ENCODE measurements around the gene FAM83B. TPM values are rescaled to one million over a fixed set of nuclear protein-coding genes. Genes with fewer than 3 reads are reported as not detected.

FAM83B gene
- total RNA-seq, 4 donors from 2014 or later = 4.1 TPM; not detected in 3

DNA sequence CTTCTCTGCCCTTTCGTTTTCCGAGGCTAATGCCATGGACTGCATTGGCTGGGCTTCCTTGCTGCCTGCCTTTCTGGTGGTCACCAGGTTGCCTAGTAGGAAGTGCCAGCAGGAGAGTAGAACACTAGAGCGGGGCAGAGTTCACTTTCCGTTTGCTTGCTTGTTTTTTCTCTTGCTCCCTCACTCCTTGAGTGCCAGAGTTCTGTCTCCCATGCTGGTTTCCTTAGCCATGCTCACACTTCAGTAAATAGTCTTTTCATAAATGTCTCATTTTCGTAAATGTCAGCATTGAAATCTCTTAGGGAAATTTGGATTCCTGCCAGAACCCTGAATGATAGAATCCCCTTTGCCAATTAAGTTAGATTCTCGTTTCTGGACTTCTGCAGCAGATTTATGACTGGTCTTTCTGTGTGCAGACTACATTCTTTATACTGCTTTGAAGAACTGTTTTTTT is 63.9 kb downstream of the FAM83B start:
- Histone ChIP-seq H3K27ac (no peak overlapping the region), H3K4me1 (no peaks in the 10 kb centered on the region), H3K9me3 (no peaks in the 10 kb centered on the region), H3K27me3 (no peaks in the 10 kb centered on the region), H3K4me3 (no peak overlapping the region), H3K36me3 (no peaks in the 10 kb centered on the region)
- WGBS, 2 donors (ENCODE audit: low coverage in 1 of 2) = 61 to 69% methylated on average over 6 of the region's 6 CpGs
- TF ChIP-seq POLR2A (IDR thresholded peaks at IDR 0.05) (no peak), POLR2AphosphoS5 (IDR thresholded peaks at IDR 0.05) (no peak), EP300 (IDR thresholded peaks at IDR 0.05) (no peak)
- TF ChIP-seq, protein P1, sequence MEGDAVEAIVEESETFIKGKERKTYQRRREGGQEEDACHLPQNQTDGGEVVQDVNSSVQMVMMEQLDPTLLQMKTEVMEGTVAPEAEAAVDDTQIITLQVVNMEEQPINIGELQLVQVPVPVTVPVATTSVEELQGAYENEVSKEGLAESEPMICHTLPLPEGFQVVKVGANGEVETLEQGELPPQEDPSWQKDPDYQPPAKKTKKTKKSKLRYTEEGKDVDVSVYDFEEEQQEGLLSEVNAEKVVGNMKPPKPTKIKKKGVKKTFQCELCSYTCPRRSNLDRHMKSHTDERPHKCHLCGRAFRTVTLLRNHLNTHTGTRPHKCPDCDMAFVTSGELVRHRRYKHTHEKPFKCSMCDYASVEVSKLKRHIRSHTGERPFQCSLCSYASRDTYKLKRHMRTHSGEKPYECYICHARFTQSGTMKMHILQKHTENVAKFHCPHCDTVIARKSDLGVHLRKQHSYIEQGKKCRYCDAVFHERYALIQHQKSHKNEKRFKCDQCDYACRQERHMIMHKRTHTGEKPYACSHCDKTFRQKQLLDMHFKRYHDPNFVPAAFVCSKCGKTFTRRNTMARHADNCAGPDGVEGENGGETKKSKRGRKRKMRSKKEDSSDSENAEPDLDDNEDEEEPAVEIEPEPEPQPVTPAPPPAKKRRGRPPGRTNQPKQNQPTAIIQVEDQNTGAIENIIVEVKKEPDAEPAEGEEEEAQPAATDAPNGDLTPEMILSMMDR (IDR thresholded peaks at IDR 0.05) = no peak
- ATAC-seq = no peak

DNA sequence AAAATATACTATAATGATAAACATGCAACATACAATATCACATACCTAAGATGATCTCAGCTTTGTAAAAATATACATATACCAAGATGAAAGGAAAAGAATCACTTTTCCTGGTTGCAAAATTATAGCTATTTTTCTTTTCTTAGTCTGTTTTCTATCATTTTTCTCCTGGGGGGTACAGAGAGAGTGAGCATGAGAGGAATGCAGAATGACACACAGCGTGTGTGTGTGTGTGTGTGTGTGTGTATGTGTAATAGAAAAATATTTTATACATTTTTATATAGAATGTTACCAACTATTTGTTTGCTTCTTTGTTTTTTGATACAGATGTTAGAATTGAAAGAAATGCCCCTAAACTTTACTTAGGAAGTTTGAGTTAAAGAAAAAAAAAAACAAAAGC is 64.3 kb downstream of the FAM83B start:
- 38 to 73% methylated on average over 1 of the region's 1 CpG for WGBS, 2 donors (ENCODE audit: low coverage in 1 of 2)

DNA sequence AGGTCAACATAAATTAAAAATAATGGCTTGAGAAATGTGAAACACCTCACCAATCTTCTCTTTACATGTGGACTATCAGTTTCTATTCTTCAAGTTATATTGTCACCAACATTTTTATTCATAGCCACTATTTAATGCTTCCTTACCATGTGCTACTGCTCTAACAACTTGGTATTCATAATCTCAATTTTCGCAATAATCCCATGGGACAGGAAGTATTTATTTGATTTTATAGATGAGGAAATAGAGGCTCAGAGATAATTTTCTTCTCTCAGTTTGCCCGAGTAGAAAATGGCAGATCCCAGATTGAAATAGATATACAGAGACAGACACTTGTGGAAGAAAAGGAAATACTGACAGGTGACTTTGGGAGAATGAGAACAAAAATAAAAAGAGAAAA is 66.6 kb downstream of the FAM83B start:
- H3K36me3 ChIP-seq = no peaks in the 10 kb centered on the region
- no peaks in the 10 kb centered on the region for H3K4me1 ChIP-seq
- no peaks in the 10 kb centered on the region for H3K27me3 ChIP-seq
- no peak overlapping the region for H3K4me3 ChIP-seq
- ATAC-seq = no peak
- 63 to 75% methylated on average over 2 of the region's 2 CpGs for WGBS, 2 donors (ENCODE audit: low coverage in 1 of 2)
- TF ChIP-seq POLR2A (IDR thresholded peaks at IDR 0.05) (no peak), EP300 (IDR thresholded peaks at IDR 0.05) (no peak), POLR2AphosphoS5 (IDR thresholded peaks at IDR 0.05) (no peak)
- TF ChIP-seq, protein P1 (IDR thresholded peaks at IDR 0.05) = no peak
- H3K9me3 ChIP-seq = no peaks in the 10 kb centered on the region
- no peak overlapping the region for H3K27ac ChIP-seq

More for the DNA sequence above, 64.3 kb downstream of the FAM83B start:
- Histone ChIP-seq H3K9me3 (no peaks in the 10 kb centered on the region), H3K36me3 (no peaks in the 10 kb centered on the region), H3K27me3 (no peaks in the 10 kb centered on the region), H3K27ac (no peak overlapping the region), H3K4me1 (no peaks in the 10 kb centered on the region), H3K4me3 (no peak overlapping the region)
- TF ChIP-seq EP300 (IDR thresholded peaks at IDR 0.05) (no peak), POLR2AphosphoS5 (IDR thresholded peaks at IDR 0.05) (no peak), POLR2A (IDR thresholded peaks at IDR 0.05) (no peak)
- TF ChIP-seq, protein P1 (IDR thresholded peaks at IDR 0.05) = no peak
- no peak for ATAC-seq

DNA sequence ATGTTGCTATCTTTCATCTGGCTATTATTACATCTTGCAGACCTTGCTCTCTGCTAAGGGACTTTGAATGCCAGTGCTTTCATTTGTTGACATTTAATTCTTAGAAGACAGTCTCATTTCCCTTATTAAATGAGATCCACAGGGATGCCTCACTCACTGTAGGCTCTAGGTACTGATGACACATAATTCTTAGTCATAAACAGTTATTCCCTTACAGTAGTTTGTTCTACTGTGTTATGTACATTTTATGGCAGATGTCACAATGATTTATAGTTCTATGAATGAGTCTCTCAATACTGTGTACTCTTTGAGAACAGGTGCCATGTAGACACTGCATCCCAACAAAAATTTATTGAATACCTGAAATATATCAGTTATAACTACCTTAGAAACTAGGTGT is 70.3 kb downstream of the FAM83B start:
- no peak overlapping the region for H3K4me3 ChIP-seq
- H3K9me3 ChIP-seq = no peaks in the 10 kb centered on the region
- no peak for ATAC-seq
- no peaks in the 10 kb centered on the region for H3K4me1 ChIP-seq
- TF ChIP-seq POLR2A (IDR thresholded peaks at IDR 0.05) (no peak), POLR2AphosphoS5 (IDR thresholded peaks at IDR 0.05) (no peak), EP300 (IDR thresholded peaks at IDR 0.05) (no peak)
- TF ChIP-seq, protein P1 (IDR thresholded peaks at IDR 0.05) = no peak
- no peak overlapping the region for H3K27ac ChIP-seq
- H3K36me3 ChIP-seq = no peaks in the 10 kb centered on the region
- H3K27me3 ChIP-seq = no peaks in the 10 kb centered on the region

DNA sequence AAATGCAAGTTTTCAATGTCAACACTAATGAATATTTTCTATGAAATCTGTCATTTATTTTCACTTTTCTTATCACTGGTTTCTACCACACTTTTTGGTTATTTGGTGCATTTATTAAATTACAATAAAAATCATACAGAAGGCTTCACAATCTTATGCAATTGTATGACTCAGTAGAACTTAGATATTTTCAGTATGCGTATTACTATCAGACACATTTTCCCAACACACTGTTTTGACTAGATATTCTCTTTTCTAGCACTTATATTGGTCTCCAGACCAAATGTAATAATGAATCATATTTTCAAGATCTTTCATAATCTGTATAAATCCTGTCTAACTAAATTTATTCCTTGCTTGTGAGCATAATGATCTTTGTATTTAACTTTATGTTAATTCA is 74.1 kb downstream of the FAM83B start:
- Histone ChIP-seq H3K27me3 (no peaks in the 10 kb centered on the region), H3K4me1 (no peaks in the 10 kb centered on the region), H3K4me3 (no peak overlapping the region), H3K9me3 (no peaks in the 10 kb centered on the region), H3K36me3 (no peaks in the 10 kb centered on the region), H3K27ac (no peak overlapping the region)
- TF ChIP-seq EP300 (IDR thresholded peaks at IDR 0.05) (no peak), POLR2A (IDR thresholded peaks at IDR 0.05) (no peak), POLR2AphosphoS5 (IDR thresholded peaks at IDR 0.05) (no peak)
- TF ChIP-seq, protein P1 (IDR thresholded peaks at IDR 0.05) = no peak
- no peak for ATAC-seq
- WGBS, 2 donors (ENCODE audit: low coverage in 1 of 2) = 100% methylated on average over 1 of the region's 1 CpG
